Fibroblast of skin of left biceps (primary cell): Measurements from ENCODE around the gene CNGA2.

ENCODE experiments used
- DNase-seq, 2 experiments: peaks; one replicate each; pipeline ENCODE4 v3.0.0-alpha.2; 2013; ENCODE audit warnings: low read depth in 2 of 2

Gene CNGA2

DNA sequence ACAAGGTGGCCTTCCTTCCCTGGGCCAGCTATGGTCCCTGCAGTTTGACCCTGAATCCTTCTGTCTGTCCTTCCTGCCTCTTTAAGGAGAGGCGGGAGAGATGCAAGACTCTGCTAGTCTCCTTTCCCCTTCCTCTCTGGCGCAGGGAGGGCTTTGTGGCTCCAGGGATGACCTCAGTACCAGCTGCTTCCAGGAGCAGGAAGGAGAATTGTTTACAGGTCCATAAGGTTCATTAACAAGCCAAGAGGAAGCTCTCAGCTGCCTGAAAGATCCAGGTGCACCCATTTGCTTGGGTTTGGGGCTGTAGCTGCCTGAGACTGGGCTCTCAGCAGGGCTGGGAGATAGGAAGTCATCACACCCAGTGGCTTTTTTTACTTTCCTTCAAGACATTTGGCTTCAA lies 22.8 kb upstream of the CNGA2 start:
- DNase-seq, result no peak

DNA sequence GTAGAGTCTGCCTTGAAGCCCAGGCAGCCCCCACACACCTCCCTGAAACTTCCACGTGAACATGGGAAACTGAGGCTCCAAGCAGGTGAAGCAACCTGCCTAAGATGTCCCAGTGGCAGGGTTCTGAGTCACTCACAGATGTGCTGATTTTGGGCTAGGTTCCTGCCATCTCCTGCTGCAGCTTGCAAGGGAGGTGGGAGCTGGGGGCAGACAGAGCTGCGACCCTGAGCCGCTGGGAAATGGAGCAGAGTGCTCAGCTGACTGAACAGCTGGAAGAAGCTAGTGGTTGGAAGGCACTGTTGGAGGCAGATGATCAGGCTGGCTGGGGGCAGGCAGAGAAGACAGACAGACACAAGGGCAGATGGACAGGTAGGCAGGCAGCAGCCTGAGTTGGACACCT lies 22.3 kb upstream of the CNGA2 start:
- DNase-seq, result no peak

DNA sequence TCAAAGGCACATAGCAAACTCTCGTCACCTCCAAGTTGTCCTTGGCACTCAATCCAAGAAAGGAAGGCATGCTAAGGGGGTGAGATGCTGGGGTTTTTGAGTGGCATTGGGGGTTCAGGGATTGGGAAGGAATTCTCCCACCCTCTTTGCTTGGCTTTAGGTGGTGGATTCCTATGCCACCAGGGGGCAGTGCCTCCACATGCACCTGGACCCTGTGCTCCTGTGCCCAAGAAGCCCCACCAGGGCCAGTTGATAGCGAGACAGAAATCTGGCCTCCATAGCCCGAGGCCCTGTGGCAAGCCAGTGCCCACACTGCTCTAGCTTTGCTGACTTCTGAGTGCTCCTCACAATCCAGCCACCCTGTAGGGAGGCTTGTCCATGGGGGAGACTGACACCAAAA lies 20.7 kb upstream of the CNGA2 start:
- DNase-seq, result no peak

DNA sequence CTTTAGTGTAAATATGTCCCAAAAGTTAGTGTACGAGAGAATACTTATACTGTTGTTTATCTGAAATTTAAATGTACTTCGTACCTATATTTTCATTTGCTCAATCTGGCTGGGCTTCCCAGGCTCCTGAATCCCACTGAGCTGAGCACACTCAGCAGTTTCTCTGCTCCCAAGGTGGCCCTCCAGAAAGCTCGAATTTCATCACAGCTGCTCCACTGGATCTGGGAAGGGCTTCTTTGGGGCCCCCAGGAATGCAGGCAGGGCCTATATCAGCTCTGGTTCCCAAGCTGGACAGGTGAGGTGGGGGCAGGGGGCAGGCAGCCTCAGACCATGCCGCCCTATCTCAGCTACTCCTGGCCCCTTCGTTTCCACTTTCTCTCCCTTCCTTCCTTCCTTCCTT lies 20.2 kb upstream of the CNGA2 start:
- DNase-seq, result no peak

DNA sequence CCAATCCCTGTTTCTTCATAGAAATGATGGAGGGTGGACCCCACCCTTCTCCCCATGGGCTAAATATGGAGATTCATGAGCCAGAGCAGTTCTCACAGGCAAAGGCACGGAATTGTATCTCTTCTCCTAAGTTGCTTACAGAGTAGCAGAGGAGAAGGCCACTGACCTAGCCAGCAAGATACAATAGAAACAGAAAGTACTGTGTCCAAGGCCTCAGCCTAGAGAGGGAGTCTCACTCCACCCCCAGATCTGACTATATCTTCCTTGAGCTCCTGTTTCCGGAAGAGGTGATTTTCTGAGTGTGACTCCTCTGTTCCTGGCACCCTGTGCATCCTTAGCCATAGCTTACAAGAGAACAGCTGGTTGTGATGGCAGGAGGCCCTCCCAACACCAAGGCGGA lies 18.8 kb upstream of the CNGA2 start, which contains the start of gene FATE1:
Gene FATE1 (plus strand): TSS at position 284 of the 400 bp plus-strand sequence. CDS start 85 bp downstream, at position 369.
- DNase-seq, result no peak

DNA sequence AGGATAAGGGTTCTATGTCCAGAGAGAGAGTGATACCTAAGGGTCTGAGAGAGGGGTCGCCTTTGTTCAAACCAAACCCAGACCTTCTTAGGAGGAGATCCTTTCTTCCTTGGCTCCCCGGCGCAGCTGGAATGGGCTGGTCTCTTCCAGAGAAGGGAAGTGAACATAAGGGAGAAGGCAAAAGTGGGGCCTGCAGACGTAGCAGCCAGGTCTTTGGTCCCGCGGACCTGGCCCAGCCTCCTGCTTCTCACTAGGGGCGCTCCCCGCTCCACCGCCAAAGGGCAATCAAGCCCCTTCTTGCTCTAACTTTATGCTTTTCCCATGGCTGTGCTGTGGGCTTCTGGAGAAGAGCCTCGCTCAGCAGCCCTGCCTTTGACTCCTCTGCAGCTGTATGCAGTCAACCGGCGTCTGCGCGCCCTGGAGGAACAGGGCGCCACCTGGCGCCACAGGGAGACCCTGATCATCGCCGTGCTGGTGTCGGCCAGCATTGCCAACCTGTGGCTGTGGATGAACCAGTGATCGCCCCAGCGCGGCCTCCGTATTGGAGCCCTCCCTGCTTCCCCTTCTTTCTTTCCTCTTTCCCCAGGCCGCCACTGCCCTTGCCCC lies 12.2 kb upstream of the CNGA2 start:
- peak in 1 of 2 experiments; percentile 5 for DNase-seq

DNA sequence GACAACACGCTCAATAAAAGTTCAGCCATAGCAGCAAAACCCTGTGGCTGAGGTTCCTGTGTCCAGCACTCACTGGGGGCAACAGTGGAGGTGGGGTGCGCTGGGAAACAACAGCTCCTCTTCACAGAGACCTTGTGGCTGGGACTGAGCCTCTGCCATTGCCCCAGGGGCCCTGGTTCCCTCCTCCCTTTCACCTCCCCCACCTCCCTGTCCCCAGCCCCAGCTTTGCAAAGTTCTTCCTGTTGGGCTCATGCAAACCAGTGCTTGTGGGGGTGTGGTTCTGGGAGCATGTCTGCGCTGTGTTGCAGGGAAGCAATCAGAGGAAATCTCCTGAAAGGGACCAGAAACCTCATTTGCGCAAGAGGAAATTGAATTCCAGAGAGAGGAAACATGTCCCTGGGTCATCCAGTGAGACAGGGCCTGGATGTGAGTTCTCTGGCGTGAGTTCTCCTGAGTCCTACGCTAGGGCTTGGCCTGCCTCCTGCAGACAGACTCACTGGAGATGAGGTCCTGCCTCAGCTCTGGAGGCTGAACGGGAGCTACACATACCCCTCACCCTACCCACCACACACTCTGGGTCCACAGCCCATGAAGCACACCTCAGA lies 11.3 kb upstream of the CNGA2 start:
- no peak for DNase-seq

DNA sequence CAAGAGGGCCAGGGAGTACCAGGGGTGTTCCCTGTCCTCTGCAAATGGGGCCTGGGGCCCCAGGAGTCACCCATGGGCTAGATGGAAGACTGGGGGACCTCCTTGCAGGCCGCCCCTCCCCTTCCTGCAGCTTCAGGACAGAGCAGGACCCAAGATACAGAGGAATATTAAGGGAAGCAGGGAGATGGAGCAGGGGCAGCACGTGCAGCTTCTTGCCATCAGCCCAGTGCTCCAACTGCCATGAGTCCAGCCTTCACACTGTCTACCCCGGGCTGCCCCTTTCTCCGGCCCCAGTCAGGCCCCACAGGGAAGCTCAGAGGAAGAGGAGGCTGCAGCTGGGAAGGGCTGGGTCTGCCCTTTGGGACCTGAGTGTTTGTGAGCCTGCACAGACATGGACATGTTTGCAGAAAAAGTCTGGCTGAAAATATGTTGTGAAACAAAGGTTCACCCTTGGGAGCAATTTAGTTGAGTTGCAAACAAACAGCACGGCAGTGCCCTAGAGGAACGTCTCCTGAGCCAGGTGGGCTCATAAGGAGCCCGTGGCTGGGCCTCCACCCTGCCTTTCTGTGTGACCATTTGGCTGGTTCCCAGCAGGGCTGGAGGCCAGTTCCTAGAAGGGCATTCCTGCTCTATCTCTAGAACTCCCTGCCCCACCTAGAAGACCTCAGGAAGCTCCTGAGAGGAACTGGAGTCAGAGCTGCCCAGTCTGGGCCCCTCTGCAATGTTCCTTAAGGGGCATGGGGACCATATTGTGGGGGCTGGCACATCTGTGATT lies 9.8 kb upstream of the CNGA2 start:
- DNase-seq, result no peak

DNA sequence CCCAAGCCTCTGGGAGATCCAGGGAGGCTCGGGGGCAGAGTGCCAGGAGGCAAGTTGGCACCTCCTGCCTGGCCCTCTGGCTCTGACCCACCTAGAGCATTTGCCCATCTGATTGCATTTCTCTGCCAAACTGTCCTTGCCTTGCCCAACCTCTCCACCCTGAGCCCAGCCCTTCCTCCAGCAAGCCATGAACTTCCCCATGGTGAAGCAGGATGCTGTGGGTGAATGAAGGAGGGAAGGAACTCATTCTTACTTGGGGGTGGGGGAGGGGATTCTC lies 9.3 kb upstream of the CNGA2 start:
- no peak for DNase-seq

DNA sequence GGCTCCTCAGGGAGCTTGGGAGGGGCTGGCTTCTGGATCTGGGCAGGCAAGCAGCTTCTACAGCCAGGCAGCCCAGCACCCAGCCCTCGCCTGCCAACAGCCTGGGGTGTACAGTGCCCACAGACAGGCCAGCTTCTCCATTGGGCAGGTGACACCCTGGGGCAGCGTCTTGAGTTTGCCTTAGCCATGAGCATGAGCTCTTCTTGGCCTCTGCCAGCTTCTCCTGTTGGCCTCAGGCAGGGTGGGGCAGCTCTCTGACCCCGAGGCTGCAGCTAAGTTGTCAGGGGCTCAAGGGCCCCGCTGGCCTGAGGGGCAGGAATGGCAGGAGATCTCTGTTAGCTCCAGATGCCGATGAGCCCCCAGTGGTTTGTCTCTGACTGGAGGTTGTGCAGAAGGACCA lies 7.8 kb upstream of the CNGA2 start:
- no peak for DNase-seq

DNA sequence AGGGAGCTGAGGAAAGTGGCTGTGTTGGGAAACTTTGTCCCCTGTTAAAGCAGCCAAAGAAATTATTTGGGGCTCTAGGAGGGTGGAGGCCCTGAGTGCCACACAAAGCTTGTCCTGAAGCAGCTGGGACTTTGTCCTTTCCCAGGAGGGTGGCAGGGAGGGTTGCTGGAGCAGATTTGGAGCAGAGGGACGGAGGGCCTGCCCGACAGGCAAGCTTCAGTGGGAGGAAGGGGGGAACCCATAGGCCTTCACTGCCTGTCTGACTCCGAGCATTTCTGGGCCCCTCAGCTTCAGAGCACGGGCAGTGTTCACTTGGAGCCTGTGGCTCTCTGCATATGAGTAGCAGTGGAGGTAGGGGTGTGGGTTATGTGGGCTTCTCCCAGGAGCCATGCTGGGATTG lies 7.2 kb upstream of the CNGA2 start:
- no peak for DNase-seq

DNA sequence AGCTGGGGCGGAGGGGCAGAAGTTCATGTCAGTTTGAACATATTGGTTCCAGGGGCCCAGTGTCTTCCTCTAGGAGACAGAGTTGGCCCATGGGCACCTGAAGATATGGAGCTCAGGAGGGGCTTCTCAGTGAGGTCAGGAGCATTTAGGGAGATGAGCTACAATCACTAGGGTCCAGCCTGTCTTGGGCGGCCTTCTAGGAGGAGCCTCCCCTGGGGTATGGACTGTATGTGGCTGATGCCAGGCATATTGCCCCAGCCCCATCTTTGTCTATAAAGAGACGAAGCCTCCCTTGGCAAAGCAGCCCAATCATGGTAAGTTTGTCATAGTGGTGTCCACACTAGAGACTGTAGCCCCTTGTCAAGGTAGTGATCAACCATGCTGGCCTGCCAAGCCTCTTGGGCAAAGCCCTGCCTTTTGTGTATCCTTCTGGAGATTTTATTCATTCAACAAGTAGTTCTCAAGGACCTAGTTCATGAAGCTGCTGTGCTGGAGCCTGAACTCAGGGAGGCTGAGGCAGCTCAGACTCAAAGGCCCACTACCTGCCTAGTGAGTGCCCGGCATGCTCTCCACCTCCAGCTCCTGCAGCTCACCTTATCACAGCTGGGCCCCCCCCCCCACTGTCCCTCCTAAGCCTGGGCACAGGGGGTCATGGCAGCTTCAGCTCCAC lies 5.4 kb upstream of the CNGA2 start:
- DNase-seq, result no peak

DNA sequence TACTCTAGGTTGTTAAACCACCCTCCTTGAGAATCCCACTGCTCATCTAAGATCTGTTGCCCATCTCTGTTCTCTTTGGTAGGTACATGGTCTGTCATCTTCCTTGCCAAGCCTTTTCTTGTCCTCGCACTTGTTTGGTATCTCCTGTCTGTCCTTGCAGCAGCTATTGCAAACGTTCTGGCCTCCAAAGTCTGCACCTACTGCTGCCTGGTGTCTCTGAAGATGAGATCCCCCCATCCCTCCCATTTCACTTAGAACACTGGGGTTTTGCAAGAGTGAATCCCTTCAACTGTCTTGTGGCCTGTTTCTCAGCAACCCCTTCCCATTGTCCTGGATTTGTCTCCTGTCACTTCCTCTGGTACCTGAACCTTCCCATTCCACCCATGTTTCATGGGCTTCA lies 673 bp downstream of the CNGA2 start:
- no peak for DNase-seq

DNA sequence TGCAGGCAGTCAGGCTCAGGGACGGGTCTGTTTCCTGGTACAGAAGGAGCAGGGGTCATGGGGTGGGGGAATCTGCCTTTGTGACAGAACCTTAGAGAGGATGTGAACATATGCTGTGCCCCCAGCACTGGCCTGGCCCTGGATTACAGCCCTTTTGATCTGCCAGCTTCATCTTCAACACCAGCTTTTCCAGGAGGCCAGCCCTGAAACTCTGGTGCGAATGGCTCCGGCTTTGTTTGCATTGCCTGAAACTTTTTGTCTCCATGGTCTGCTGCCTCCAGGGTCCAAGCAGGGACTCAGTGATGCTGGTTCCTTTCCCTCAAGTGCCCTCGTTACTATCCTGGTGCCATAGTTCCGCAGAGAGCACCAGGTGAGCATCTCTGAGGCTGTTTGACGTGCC lies 2.1 kb downstream of the CNGA2 start:
- DNase-seq, result no peak

DNA sequence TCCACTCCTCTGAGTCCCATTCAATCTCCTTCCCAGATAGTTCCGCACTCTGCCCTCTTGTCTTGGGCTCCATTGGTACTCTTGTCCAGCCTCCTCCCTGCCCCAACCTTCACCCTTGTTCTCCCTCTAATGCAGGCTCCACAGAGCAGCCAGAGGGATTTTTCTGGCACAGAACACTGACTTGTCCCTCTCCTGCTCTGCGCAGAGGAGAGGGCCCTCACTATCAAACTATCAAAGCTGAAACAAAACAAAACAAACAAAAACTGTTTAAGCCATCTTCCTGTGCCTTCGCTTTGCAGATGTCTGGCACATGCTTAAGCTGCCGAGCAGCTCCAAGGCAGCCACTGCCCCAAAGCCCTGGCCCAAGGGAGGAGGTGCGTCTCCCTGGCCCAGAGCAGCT lies 2.9 kb downstream of the CNGA2 start:
- DNase-seq, result no peak

DNA sequence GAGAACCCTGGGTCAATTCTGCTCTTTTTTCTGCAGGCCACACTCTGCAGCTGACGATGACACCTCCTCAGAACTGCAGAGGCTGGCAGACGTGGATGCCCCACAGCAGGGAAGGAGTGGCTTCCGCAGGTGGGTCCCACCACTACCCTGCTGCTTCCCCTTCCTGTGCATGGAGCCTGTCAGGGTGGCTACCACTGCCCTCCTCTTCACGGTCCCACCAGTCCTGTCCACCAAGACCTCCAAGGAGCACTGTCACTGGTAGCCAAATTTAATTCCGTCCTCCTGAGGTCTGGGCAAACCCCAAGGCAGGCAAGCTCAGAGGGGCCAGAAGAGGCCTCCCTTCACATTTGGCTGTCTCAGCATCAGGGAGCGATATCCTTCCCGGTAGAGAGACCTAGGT lies 4.2 kb downstream of the CNGA2 start:
- DNase-seq, result no peak

DNA sequence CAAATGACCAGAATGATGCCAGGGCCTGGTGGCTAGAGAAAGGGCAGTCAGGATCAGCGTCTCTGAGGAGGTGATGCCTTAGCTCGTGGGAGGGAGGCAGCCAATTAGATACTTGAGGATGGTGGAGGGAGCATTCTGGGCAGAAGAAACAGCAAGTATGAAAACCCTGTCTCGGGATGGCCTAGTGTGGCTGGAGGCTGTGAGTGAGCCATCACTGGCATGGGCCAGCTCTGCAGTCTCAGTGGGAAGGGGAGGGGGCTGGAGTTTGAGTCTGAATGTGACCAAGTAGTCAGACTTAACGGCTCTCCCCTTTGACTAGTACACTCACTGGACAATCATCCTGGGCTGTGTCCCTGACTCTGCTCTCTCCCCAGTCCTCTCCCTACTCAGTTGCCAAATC lies 7.1 kb downstream of the CNGA2 start:
- DNase-seq, result no peak

DNA sequence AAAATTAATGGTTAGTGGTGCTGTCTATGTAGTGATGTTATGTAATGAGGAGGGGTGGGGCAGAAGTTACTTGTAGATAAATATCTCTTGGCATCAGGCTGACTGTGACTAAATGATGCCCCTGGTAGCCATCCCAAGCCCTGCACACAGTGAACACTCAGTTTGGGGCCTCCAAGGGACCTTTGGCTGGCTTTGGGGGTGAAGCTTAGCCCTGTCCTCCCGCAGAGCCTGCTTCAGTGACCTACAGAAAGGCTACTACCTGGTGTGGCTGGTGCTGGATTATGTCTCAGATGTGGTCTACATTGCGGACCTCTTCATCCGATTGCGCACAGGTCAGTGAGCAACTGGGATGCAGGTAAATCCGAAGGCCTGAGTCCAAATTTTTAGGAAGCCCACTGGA lies 7.8 kb downstream of the CNGA2 start:
- no peak for DNase-seq

DNA sequence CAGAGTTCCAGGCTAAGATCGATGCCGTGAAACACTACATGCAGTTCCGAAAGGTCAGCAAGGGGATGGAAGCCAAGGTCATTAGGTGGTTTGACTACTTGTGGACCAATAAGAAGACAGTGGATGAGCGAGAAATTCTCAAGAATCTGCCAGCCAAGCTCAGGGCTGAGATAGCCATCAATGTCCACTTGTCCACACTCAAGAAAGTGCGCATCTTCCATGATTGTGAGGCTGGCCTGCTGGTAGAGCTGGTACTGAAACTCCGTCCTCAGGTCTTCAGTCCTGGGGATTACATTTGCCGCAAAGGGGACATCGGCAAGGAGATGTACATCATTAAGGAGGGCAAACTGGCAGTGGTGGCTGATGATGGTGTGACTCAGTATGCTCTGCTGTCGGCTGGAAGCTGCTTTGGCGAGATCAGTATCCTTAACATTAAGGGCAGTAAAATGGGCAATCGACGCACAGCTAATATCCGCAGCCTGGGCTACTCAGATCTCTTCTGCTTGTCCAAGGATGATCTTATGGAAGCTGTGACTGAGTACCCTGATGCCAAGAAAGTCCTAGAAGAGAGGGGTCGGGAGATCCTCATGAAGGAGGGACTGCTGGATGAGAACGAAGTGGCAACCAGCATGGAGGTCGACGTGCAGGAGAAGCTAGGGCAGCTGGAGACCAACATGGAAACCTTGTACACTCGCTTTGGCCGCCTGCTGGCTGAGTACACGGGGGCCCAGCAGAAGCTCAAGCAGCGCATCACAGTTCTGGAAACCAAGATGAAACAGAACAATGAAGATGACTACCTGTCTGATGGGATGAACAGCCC lies 9.3 kb downstream of the CNGA2 start:
- DNase-seq, result no peak

DNA sequence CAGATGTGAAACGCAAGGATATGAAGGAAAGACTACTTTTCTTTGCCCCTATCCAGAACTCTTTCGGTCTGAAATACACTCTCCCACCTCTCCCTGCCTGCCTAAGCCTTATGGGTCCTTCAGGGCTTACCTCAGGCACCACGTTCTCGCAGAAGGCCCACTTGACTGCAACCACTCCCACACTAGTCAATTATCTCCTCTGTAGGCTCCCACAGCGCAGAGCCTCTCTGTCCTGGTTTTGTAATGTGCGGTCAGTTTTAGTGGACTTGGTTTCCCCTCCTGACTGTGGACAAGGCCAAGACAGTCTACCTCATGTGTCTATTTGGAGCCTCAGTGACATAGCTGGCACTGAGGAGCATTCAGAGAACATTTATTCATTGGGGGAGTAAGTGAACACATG lies 11.1 kb downstream of the CNGA2 start:
- DNase-seq, result no peak

DNA sequence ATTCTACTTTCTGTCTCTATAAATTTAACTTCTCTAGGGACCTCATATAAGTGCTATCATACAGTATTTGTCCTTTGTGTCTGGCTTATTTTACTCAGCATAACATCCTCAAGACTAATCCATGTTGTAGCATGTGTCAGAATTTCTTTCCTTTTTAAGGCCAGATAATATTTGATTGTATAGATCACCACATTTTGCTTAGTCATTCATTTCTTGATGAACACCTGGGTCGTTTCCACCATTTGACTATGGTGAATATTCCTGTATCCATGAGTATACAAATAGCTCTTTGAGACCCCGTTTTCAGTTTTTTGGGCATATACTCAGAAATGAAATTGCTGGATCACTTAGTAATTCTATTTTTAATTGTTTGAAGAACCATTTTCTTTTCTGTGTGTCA lies 12.0 kb downstream of the CNGA2 start:
- DNase-seq, result no peak

DNA sequence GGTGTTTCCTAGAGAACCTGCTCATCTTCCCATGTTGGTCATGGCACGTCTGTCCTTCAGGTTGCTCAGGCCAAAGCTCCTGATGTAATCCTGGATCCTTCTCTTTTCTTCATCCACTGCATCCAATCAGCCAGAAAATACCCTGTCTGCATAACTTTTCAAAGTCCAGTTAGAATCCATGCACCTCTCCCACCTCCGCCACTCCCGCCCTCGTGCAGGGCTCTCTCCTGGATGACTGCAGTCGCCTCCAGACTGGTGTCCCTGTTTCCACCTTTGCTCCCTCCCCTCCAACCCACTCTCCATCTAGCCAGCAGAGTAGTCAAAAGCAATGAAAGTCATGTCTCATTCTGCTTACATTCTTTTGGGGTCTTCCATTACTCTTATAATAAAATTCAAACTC lies 16.0 kb downstream of the CNGA2 start:
- no peak for DNase-seq
